ENCODE data around the gene ZNF491. TPM values are rescaled to one million over a fixed set of nuclear protein-coding genes. Genes with fewer than 3 reads are reported as not detected.
"Not testable (repeated sequence)": the region's sequence is repeated elsewhere in the genome, so short reads cannot be mapped to it uniquely, and the experiment has no call there.

ZNF491 gene
- total and polyA plus RNA-seq, 7 donors = 0.46 to 6.1 (median 3.6) TPM

GRCh38 chr19:11848200-11848593 lies 49.9 kb downstream of the ZNF491 start:
- TF ChIP-seq EP300 (IDR thresholded peaks at IDR 0.05) = no peak
- TF ChIP-seq CTCF (IDR thresholded peaks at IDR 0.05) = no peak
- TF ChIP-seq POLR2AphosphoS5 (IDR thresholded peaks at IDR 0.05) = no peak
- TF ChIP-seq POLR2A (IDR thresholded peaks at IDR 0.05) = no peak
- DNase-seq = no peak
- Histone ChIP-seq H3K27ac (peak overlapping the region; percentile 52 to 81 (median 68)), H3K36me3 (no peaks in the 10 kb centered on the region), H3K4me1 (peaks cover 0 to 23% (median 11%) of the 10 kb centered on the region in 4 donors), H3K9me3 (no peaks in the 10 kb centered on the region), H3K4me3 (peak overlapping the region; percentile 51 to 68 (median 56)), H3K27me3 (no peaks in the 10 kb centered on the region)
- intact Hi-C loops (cut with DNase I) = no loop called here
- WGBS, 2 donors = 30 to 37% methylated on average over 11 of the region's 11 CpGs

DNA sequence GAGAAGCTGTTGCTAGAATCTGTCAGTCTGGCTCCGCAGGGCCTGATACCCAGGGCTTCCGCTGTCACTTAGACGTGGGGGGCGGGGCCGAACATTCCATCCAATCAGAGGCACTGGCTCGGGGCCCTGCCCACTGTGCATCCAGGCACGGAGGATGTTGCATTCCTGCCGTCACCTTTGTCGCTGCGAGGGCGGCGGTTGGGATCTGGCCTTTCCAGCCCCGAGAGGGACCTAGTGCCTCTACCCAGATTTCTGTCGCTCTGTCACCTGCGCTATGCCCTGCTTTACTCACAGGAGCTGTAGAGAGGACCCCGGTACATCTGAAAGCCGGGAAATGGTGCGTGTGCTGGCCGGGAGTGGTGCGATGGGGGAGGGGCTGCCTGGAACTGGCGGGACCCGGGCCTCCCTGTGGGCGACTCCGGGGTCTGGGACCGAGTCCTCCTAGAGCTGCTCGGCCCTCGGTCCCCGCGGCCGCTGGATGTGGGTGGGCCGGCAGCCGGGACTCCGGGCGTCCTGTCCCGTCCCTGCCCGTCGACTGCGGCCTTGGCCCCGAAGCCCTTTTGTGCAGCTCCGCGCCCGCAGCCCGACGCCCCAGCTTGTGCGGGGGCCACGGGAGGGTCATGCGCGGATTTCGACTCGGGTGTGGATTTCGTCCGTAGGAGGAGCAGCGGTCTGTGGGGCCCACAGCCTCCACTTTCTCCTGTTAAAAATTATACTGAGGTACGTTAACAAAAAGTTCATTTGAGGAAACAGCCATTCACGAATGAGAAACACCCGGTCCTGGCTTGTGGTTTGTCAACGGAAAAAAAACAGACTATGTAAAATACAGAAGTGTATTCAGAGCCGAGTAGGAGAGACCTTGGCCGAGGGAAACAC lies 50.5 kb downstream of the ZNF491 start, which contains the start of gene ZNF439:
ZNF439 (plus strand) TSS at position 133 of the 876 bp plus-strand sequence; CDS start at position 275, 142 bp downstream.
- 1% methylated on average over 59 of the region's 59 CpGs for WGBS, 2 donors
- Histone ChIP-seq H3K4me3 (peak within 1 kb of the TSS; percentile 51 to 68 (median 56)), H3K36me3 (no peaks in the 10 kb centered on the region), H3K27me3 (no peaks in the 10 kb centered on the region), H3K9me3 (no peaks in the 10 kb centered on the region), H3K4me1 (peaks cover 0 to 23% (median 11%) of the 10 kb centered on the region in 4 donors), H3K27ac (peak within 1 kb of the TSS; percentile 52 to 81 (median 68))
- intact Hi-C loops (cut with DNase I) = no loop called here
- DNase-seq = peak; percentile 92
- TF ChIP-seq EP300 (IDR thresholded peaks at IDR 0.05) = no peak
- TF ChIP-seq POLR2A (IDR thresholded peaks at IDR 0.05) = peak; percentile 32 to 39
- TF ChIP-seq CTCF (IDR thresholded peaks at IDR 0.05) = no peak
- TF ChIP-seq POLR2AphosphoS5 (IDR thresholded peaks at IDR 0.05) = peak in 2 of 4 donors; percentile 65 to 81

GRCh38 chr19:11850289-11850688 lies 52.0 kb downstream of the ZNF491 start:
- H3K27ac ChIP-seq; H3K9me3 ChIP-seq; H3K4me3 ChIP-seq; DNase-seq; H3K27me3 ChIP-seq; intact Hi-C loops (cut with DNase I); H3K36me3 ChIP-seq: not testable (repeated sequence)
- H3K4me1 ChIP-seq = peaks cover 0 to 23% (median 11%) of the 10 kb centered on the region in 4 donors
- WGBS, 2 donors = 89 to 98% methylated on average over 4 of the region's 4 CpGs

- no peak for DNase-seq
- Histone ChIP-seq H3K27me3 (no peaks in the 10 kb centered on the region), H3K9me3 (peaks cover 0 to 4% (median 0%) of the 10 kb centered on the region in 4 donors), H3K36me3 (no peaks in the 10 kb centered on the region), H3K27ac (no peak overlapping the region), H3K4me1 (peaks cover 0 to 20% (median 9%) of the 10 kb centered on the region in 4 donors), H3K4me3 (no peak overlapping the region)
- intact Hi-C loops (cut with DNase I) = no loop called here
- TF ChIP-seq POLR2A (IDR thresholded peaks at IDR 0.05) = no peak
- no peak for TF ChIP-seq POLR2AphosphoS5 (IDR thresholded peaks at IDR 0.05)
- TF ChIP-seq CTCF (IDR thresholded peaks at IDR 0.05) = no peak
- TF ChIP-seq EP300 (IDR thresholded peaks at IDR 0.05) = no peak
- WGBS, 2 donors = 78 to 98% methylated on average over 3 of the region's 3 CpGs
Observed at GRCh38 chr19:11853358-11853757, 55.0 kb downstream of the ZNF491 start.

- intact Hi-C loops (cut with DNase I) = no loop called here
- Histone ChIP-seq H3K36me3 (no peaks in the 10 kb centered on the region), H3K27ac (no peak overlapping the region), H3K9me3 (peaks cover 0 to 27% (median 0%) of the 10 kb centered on the region in 4 donors), H3K4me3 (no peak overlapping the region), H3K27me3 (no peaks in the 10 kb centered on the region), H3K4me1 (no peaks in the 10 kb centered on the region)
- no peak for DNase-seq
- WGBS, 2 donors = 35 to 79% methylated on average over 12 of the region's 12 CpGs
- TF ChIP-seq CTCF (IDR thresholded peaks at IDR 0.05) = no peak
- no peak for TF ChIP-seq POLR2AphosphoS5 (IDR thresholded peaks at IDR 0.05)
- no peak for TF ChIP-seq EP300 (IDR thresholded peaks at IDR 0.05)
- TF ChIP-seq POLR2A (IDR thresholded peaks at IDR 0.05) = no peak
Observed at GRCh38 chr19:11856596-11857250, 58.4 kb downstream of the ZNF491 start.

Data from sigmoid colon (tissue), 7 donors.